Stimulated activated CD4-positive, alpha-beta T cell treated with anti-CD3 and anti-CD28 coated beads, Interleukin-12 subunit alpha, Interleukin-12 subunit beta, amount 100 ng/mL, for 48 hours (primary cell): ENCODE measurements around the gene TACO1.

Experiments used
- DNase-seq, 3 donors: peaks; one replicate each; pipeline ENCODE4 v3.0.0-alpha.2; 2020; ENCODE audit warnings: low read depth in 2 of 3, low spot score in 1 of 3

TACO1 gene

DNA sequence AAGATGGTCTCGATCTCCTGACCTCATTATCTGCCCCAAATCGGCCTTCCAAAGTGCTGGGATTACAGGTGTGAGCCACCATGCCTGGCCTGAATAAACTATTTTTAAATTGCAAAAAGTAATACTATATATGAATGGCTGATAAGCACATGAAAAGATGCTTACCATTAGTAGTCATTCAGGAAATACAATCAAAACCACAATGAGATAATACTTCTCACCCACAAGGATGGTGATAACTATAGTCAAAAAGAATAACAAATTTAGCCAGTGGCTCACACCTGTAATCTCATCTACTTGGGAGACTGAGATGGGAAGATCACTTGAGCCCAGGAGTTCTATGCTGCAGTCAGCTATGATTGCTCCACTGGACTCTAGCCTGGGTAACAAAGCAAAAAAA is 2.4 kb upstream of the TACO1 start:
- DNase-seq, result no peak

DNA sequence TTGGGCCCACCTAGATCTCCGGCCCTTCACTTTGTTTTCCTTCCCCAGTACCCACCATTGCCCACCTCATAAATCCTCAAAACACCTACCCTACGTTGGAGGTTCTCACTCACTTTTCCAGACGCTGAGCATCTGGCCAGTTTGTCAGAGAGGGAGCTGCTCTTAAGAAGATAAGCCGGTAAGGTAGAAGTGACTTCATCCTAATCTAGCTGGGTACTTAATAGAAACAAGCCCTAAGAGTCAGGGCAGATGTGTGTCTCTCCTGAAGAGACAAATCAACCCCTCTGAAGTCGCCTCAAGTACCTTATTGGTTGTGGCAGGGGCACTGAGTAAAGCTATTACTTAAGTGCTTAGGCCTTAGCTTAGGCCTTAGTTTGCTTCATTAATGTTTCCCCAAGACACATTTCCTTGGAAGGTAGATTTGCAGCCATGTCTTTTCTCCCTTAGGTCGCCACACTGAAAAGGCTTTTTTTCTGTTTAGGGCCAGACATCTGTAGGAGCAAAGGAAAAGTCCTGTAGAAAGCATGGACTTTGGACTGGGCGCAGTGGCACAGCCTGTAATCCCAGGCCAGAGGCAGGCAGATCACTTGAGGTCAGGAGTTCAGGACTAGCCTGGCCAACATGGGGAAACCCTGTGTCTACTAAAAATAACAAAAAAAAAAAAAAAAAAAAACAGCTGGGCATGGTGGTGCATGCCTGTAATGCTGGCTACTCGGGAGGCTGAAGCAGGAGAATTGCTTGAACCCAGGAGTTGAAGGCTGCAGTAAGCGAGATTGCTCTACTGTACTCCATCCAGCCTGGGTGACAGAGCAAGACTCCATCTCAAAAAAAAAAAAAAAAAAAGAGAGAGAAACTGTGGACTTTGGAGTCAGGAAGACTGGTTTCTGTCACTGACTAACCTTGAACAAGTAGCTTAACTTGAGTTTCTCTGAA is 1.0 kb downstream of the TACO1 start:
- DNase-seq, result no peak

DNA sequence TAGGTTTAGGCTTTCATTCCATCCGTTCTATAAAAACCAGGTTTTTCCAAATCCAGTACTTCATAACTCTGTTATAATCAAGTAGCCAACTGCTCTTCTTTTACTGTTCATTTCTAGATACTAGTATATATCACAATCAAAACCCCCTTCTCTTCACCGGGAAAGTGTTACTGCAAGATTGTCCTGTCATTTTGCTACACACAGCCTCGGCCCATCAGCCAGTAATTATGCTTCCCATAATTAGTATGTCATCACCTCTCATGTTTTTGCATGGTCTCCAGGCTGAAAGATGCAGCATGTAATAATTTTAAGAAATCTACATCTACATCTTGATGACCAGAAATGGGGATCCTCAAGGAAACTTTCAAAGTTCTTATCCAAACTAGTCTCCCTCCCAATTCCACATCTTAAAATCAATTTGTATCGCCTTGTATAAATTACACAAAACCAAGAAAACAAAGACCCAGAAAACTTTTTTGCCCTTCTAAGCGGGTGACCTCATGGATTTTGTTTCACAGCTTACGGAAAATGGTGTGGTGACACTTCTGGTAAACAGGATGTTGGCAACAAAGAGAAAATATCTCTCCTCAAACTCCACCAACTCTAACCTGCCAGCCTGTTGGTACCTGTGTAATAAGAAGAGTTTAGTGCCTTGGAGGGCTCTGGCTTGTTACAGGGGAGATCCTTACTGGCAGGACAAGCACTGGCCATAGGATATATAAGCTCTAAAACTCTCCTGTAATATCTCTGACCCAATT is 9.3 kb downstream of the TACO1 start:
- no peak for DNase-seq

DNA sequence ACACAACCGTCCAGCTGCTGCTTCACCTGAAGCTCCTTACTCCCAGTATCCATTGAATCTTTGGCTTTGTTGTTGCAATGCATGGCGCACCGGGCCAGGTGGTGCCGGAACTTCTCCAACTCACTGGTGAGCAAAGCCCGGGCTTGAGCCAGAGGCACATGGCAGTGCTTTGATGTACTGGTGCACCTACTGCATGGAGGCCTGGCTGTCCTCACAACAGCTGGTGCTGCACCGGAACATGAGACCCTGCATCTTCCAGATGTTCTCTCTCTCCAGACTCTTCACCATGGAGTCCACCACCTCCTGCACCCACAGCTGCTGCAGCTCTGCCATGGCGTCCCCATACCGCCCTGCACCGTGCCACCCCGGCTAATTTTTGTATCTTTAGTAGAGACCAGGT is 10.2 kb downstream of the TACO1 start:
- DNase-seq, result no peak

DNA sequence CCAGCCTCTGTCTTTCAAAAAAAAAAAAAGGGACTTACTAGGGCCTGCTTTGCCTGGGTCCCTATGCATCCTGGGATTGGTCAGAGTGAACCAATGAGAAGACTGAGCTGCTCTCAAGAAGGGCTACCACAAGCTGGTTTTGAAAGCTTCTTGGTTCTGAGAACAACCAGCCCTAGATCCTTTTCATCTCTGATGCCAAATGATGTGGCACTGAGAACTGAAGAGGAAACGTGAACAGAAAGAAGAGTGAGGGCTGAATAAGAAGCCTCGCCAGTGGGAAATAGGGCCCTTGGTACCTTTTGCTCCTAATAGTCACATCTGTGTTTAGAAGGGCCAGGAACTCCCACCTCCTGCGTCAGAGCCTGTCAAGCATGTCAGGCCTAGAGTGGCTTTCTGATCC is 10.7 kb downstream of the TACO1 start:
- DNase-seq, result peak in 1 of 3 donors; percentile 18

DNA sequence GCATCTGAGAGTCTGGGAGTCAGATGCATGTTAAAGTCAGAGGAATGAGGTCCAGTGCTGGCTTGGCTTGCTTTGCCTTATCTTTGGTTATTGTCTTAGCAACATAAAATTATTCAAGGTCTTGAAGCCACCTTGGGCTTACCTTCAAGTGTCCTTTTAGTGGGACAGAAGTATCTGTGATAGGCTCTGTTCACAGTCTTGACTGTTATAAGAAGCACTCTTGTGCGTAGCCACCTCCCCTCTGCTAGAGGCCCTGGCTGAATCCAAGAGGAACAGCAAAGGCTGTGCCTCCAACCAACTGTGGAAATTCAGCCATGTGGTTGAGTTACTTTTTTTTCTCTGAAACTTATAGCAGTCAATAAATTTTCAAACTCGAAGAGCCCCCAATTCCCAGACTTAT is 13.0 kb downstream of the TACO1 start:
- DNase-seq, result no peak

DNA sequence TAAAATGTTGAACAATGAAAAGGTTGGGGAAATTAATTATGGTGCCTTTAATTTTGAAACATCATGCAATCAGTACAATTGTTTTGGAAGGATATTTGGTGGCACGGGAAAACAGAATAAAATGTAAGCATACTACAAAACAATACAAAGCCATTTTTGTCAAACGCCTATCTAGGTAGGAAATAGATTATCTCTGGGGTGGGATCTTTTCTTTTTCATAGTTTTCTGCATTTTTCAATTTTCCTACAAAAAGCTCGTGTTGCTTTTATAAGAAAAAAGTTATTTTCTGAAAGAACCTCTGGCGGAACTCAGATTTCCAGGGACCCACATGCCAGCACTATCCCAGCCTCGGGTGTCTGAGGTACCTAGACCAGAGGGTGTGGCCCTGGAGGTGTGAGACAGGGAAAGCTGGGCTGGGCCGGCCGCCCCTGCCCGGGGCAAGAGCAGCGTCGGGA is 20.6 kb downstream of the TACO1 start:
- DNase-seq, result no peak

DNA sequence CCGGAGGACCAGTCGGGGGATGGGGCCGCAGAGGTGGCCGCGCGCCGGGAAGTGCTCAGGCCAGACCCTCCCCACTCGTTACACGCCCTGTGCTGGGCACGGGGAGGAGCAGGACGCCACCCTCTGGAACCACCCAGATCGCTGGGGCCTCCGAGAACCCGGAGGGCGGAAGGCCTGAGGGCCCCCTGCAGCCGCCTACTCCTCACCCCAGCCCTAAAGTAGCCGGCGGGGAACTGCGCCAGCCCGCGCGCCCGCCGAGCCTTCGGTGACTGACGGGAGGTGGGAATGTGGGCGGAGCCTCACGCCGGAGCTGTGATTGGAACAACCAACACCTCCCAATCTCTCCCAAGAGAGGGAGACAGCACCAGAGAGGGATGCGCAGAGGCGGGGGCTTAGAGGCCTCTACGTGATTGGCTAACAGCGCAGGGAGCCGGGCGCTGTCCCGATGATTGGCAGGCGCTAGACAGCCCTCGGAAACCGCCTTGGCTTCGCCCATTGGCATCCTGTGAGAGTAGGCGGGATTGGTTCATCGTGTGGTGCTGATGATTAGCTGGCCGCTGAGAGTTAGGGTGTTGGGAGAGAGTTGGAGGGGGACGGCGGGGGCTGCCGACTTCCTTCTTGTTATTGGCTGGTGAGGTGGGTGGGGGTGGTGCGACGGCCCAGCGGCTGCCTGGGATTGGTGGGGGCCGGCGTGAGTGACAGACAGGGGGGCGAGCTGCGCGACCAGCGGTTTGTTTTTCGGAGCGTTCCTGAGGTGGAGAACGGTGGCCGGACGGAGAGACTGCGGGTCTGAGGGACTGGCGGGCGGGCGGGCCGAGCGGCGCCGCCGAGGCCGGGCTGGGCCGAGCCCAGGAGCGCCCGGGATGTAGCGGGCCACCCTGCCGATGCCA is 21.2 kb downstream of the TACO1 start, which contains the start of gene MAP3K3:
MAP3K3 (plus strand) TSS at position 734 of the 890 bp plus-strand sequence. CDS start 343 bp downstream, outside the sequence.
- peak; percentile 90 to 98 (median 96) for DNase-seq

DNA sequence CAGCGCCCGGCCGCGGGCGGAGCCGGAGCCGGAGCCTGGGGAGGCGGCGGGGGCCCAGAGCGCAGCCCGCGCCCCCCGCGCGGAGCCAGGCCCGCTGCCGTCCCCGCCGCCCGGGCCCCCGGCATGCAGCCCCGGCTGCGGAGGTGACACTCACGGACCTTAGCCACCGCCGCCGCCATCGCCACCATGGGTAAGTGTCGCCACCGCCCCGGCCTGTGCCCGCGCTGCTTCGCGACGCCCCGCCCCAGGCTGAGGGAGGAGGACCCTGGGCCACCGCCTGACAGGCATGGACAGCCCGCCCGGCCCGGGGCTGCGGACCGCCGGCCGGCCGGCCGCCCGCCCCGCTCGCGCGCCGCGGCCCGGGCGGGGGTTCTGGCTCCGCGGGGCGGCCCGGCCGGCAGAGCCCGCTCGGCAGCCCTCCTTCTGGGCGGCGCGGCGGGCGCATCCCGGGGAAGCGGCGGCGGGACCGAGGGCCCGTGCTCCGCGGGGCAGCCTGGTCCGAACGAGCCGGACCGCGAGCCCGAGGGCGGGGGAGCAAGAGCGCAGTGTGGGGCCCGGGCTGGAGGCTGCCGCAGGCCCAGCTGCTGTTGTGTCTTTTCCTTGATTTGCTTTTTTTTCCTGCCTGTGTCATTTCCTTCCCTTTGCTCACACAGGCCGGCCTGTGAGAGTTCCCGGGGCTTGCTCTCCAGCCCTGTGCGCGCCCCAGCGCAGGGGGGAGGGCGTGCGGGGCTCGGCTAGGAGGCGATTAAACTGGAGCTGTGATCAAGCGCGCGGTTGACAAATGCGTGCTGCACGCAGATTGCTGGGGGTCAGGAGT is 22.1 kb downstream of the TACO1 start:
- DNase-seq, result peak in 2 of 3 donors; percentile 34 to 55

DNA sequence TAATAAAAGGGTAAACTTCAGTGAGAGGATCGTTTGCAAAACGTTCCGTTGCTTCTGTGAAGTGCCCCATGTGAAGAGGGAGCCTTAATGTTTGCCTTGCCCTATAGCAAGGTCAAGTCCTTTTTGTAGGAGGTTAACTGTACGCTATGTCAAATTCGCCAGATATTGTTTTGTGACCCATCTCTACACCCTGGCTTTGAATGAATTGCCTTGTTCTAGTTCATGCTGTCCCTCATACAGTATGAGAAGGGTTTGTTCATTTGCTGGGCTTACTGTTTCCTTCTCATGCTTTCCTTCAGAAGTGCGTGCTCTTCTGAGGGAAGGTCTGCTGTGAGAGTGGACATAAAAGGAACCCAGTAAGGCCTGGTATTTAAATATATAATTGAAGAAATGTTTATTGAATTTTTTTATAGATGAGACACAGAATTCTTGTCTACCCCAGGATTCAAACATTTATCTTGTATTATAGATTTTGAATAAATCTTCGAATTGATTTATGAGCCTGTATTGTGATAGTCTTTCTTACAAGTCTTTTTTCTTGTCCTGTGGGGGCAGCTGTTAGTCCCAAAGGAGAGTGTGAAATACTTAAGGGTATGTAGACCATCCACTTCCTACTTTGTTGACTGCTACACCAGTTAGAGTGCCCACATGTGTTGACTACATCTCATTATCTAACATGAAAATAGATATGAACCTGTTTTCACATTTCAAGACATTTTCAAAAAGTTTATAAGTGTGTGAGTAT is 23.3 kb downstream of the TACO1 start:
- no peak for DNase-seq

DNA sequence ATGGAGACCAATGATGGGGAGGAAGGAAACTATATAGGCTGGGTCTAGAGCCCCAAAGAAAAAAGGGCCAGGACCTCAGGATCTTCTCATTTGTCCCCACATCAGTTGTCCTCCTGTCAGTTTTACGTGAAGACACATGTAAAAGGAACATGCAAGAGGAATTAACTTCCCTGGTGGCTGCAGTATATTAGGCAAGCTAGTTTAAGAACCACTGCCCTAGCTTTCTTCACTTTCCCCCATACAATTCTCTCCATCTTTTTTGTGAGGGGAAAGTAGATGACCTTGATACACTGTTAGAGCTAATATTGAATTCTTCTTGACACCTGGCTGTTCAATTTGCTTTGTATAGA is 23.8 kb downstream of the TACO1 start:
- DNase-seq, result no peak

DNA sequence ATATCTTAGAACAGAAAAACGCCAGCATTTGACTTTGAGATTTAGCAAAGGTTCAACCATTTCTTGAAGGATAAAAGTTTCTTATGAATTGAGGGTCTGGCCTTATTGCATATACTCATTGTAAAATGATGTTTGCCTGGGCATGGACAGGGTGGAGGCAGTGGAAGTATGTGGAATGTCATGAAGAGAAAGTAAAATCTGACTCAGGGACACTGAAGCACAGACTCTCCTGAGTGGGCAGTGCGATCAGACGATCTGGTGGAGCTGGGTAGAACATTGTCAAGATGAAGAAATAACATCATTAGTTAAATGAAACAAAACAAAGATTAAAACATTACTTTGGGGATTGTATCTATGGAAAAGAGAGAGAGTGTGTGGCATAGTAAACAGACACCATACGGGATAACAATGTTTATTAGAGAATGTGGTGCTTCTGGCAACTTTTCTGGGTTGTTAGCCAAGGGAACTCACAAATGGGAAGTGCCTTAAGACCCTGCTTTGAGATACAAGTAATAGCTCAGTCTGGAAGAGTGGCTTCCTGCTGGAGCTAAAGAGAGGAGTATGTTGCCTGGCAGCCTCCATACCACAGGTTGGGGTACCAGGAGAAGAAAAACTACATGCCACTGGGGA is 26.0 kb downstream of the TACO1 start:
- no peak for DNase-seq

DNA sequence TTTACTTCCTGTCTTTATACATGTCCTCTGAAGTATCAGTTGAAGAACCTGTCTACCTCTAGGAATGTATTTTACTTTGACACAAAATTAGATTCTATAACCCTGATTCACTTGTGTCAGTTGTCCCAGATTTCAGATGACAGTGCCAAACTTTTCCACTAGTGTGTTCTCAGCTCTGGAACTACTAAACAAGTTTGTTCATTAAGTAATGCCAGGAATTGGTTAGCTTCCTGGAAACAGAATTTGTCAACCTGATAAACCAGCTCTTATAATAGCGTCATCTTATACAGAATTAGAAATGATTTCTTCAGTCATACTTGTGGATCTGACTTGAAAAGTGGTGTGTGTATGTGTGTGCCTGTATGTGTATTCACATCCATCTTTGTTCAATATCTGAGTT is 28.9 kb downstream of the TACO1 start:
- no peak for DNase-seq

DNA sequence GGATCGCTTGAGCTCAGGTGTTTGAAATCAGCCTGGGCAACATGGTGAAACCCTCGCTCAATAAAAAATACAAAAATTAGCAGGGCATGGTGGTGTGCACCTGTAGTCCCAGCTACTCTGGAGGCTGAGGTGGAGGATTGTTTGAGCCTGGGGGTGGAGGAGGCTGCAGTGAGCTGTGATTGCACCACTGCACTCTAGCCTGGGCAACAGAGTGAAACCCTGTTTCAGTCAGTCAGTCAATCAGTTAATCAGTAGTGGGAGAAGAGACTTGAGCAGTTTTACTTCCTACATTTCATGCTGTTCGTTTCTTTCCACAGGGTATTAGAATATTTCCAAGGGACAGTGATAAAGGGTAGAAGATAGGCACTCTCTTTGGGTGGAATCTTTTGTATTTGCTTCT is 30.4 kb downstream of the TACO1 start:
- no peak for DNase-seq

DNA sequence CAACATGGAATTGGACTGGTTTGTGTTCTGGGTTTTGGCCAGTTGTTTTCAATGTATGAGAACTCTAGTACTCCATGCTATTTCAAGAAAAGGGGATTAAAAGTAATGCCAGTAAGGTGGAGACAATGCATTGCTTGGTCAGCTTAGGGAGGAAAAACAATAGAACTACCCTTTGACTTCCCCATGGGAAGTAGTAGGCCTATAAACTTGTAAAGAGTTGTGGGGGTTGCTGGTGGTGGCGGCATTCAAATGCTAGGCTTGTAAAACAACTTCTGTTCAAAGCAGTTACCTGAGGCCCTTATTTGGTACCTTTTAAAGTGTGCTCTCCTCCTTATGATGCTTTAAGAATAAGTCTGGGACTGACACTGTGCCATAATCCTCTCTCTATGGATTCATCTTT is 30.9 kb downstream of the TACO1 start:
- DNase-seq, result no peak

DNA sequence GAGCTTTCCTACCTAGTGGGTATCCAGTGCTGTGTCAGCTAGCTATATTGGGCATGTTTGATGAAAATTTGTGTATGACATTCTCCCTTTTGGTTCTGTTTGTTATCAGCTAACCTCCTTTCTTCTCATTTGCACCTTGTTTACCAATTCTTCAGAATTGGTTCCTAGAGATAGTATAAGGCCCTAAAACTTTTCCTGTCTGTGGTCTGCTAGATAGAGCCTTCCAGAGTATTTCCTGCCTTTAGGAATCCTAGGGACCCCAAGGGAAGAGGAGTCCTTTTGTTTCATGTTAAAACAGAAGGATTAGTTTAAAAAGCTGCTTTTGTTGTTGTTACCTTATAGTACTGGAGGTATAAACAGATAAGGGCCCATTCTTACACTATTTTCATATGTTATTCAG is 33.0 kb downstream of the TACO1 start:
- no peak for DNase-seq

DNA sequence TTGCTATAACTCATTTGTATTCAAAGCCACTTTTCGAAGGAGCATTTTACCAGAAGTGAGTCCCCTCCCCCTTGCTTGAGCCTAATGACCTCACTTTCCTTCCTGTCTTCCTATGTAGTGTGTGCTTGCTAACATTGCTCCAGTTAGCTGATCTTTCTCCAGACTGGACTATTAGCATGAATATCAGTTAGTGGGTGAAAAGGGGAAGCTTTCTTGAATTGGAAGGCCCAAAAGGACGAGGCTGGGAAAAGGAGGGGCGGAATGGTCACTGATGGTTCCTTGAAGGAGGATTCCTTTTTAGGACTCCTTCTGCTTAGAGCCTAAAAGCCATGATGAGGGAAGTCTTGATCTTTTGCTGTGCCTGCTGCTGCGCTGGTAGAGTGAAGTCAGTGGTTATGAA is 33.5 kb downstream of the TACO1 start:
- no peak for DNase-seq

DNA sequence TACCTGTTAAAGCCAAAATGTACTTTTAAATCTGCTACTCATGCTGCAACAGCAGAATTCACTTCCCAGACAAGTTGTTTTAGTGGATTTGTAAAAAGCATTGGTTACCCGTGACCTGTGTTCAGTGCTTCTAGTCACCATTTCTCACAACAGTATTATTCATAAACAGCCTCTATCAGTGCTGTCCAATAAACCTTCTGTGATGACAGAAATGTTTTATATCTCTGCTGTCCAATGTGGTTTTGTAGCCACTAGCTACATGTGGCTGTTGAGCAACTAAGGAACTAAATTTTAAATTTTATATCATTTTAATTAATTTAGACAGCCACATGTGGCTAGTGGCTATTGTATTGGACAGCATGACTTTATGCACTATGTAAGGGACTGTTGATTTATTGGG is 34.1 kb downstream of the TACO1 start:
- no peak for DNase-seq

DNA sequence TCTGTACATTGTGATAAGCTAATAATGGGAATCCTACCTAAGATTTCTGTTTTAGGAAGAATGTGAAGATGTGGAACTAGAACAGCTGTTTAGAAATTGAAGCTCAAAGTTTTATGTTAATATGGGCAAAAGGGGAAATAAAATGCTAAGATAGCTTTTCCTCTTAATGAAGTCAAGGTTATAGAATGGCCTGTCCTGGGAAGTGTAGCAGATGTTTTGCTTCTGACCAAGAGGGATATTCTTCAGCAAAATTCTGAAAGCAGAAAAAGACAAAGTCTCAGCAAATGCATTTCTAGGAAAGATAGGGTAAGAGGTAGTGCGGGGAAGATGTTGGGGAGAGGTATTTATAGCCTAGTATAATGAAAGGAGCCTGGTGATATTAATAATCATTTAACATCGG is 34.6 kb downstream of the TACO1 start:
- no peak for DNase-seq
